H1 (cell line): ENCODE data around the gene FIS1. TPM values are rescaled to one million over a fixed set of nuclear protein-coding genes. Genes with fewer than 3 reads are reported as not detected.

Experiments
- ASH2L ChIP-seq: fragments of 200-600, 300-600 bp; sonication (generic); IDR thresholded peaks from one replicate; pipeline ENCODE4 v1.7.1; 2017; ENCODE audit warnings: low read length
- BACH1 ChIP-seq: IDR thresholded peaks from 2 replicates; pipeline ENCODE4 v1.6.1; 2012; ENCODE audit warnings: low read length, improper control_type of control experiment
- CEBPB ChIP-seq: IDR thresholded peaks from 2 replicates; pipeline ENCODE4 v1.6.1; 2012; ENCODE audit warnings: low read depth, low read length
- CREB1 ChIP-seq: IDR thresholded peaks from 2 replicates; pipeline ENCODE4 v1.6.1; 2012; ENCODE audit warnings: inconsistent platforms
- E2F6 ChIP-seq: IDR thresholded peaks from 2 replicates; pipeline ENCODE4 v1.6.1; 2012; ENCODE audit warnings: inconsistent platforms
- GABPA ChIP-seq: IDR thresholded peaks from 2 replicates; pipeline ENCODE4 v1.6.1; 2011; ENCODE audit warnings: mild to moderate bottlenecking, low read length, moderate library complexity, borderline replicate concordance; ENCODE audit not compliant: insufficient read depth
- HDAC2 ChIP-seq, 2 experiments: fragments of 300-600 bp in 1 of 2; sonication (generic) in 1 of 2; IDR thresholded peaks; 2 replicates each; pipeline ENCODE4 v1.6.1; 2011 to 2012; ENCODE audit warnings: low read depth in 2 of 2, low read length in 2 of 2, mild to moderate bottlenecking in 2 of 2, moderate library complexity in 2 of 2, borderline replicate concordance in 1 of 2, inconsistent platforms in 1 of 2
- KDM4A ChIP-seq: IDR thresholded peaks from one replicate; pipeline ENCODE4 v1.7.1; 2012; ENCODE audit warnings: low read depth, mild to moderate bottlenecking, moderate library complexity, low read length, inconsistent platforms; ENCODE audit not compliant: severe bottlenecking
- MAX ChIP-seq: IDR thresholded peaks from 2 replicates; pipeline ENCODE4 v1.6.1; 2012; ENCODE audit warnings: inconsistent platforms
- NRF1 ChIP-seq: IDR thresholded peaks from 2 replicates; pipeline ENCODE4 v1.6.1; 2011; ENCODE audit warnings: mild to moderate bottlenecking, low read depth, low read length, improper control_type of control experiment
- PHF8 ChIP-seq: fragments of 200-600 bp; sonication (generic); conservative IDR thresholded peaks from 2 replicates; pipeline ENCODE4 v1.7.1; 2012; ENCODE audit warnings: low read depth, mild to moderate bottlenecking, inconsistent platforms, low read length, moderate library complexity
- POLR2A ChIP-seq, 2 experiments: IDR thresholded peaks; 1 replicate in 1 of 2; 2 replicates in 1 of 2; pipeline ENCODE4 v1.6.1; 2011; ENCODE audit warnings: low read depth in 2 of 2, low read length in 2 of 2, mild to moderate bottlenecking in 2 of 2; ENCODE audit errors: control extremely low read depth in 1 of 2
- RBBP5 ChIP-seq: IDR thresholded peaks from 2 replicates; pipeline ENCODE4 v1.7.1; 2012; ENCODE audit warnings: low read depth, mild to moderate bottlenecking, inconsistent platforms, low read length, moderate library complexity, borderline replicate concordance
- SAP30 ChIP-seq: fragments of 300-600 bp; sonication (generic); IDR thresholded peaks from 2 replicates; pipeline ENCODE4 v1.7.1; 2012; ENCODE audit warnings: low read length, moderate library complexity, mild to moderate bottlenecking, inconsistent platforms; ENCODE audit not compliant: insufficient read depth, insufficient replicate concordance
- SIN3A ChIP-seq, 2 experiments: IDR thresholded peaks in 1 of 2; conservative IDR thresholded peaks in 1 of 2; 2 replicates each; pipeline ENCODE4 v1.6.1; 2011 to 2012; ENCODE audit warnings: low read length in 2 of 2, improper control_type of control experiment in 1 of 2, low read depth in 1 of 2, mild to moderate bottlenecking in 1 of 2
- SP2 ChIP-seq: IDR thresholded peaks from 2 replicates; pipeline ENCODE4 v1.6.1; 2012; ENCODE audit warnings: mild to moderate bottlenecking, low read length, inconsistent platforms
- SP4 ChIP-seq: IDR thresholded peaks from 2 replicates; pipeline ENCODE4 v1.6.1; 2012; ENCODE audit warnings: low read length, inconsistent platforms
- SRF ChIP-seq: IDR thresholded peaks from 2 replicates; pipeline ENCODE4 v1.6.1; 2011; ENCODE audit warnings: mild to moderate bottlenecking, low read depth, low read length, moderate library complexity
- TAF1 ChIP-seq: IDR thresholded peaks from 2 replicates; pipeline ENCODE4 v1.6.1; 2011; ENCODE audit warnings: mild to moderate bottlenecking, low read depth, low read length
- TAF7 ChIP-seq: optimal IDR thresholded peaks from 2 replicates; pipeline ENCODE3; 2011; ENCODE audit warnings: low read depth, mild to moderate bottlenecking, inconsistent platforms, low read length, moderate library complexity, borderline replicate concordance
- polyA plus RNA-seq, 7 experiments: library from polyadenylated mRNA; depleted of rRNA in 3 of 7; stranded (reverse) in 5 of 7; unstranded in 2 of 7; fragments of >200 nt in 5 of 7; fragments of 200-250 nt in 2 of 7; gene quantifications; 1 replicate in 5 of 7; 2 replicates in 1 of 7; 4 replicates in 1 of 7; pipeline versions ENCODE4 v1.2.1 to v1.2.3, GENCODE V29; 2011 to 2013; ENCODE audit warnings: missing spikeins in 2 of 7, mixed read lengths in 2 of 7
- total RNA-seq: library from RNA; stranded (reverse); fragmentation: NEBNext Ultra II Directional; extraction: Animal tissue kit (Norgen Biotek cat#: 25700); gene quantifications from 2 replicates; pipeline ENCODE4 v1.2.1, GENCODE V29; 2021

Gene FIS1
- total and polyA plus RNA-seq, 2 of the 8 experiments (the other 6 are each of a cell fraction or from before 2014, with no cell fraction given): 128 to 195 TPM

GRCh38 chr7:101232141-101232850 is 12.6 kb downstream of the FIS1 start (continued):
- no peak for TF ChIP-seq HDAC2 (IDR thresholded peaks at IDR 0.05; ENCODE audit: borderline replicate concordance in 1 of 2, low read depth in 2 of 2, low read length in 2 of 2)
- no peak for TF ChIP-seq TAF7
- TF ChIP-seq SIN3A (conservative IDR thresholded peaks at IDR 0.05 in 1 of 2, IDR thresholded peaks at IDR 0.05 in 1 of 2; ENCODE audit: low read depth in 1 of 2, low read length in 2 of 2): peak in 1 of 2 experiments; percentile 37; a peak in 1 of 4 replicates
- no peak for TF ChIP-seq SAP30
- TF ChIP-seq NRF1: 0 out of 2 replicates have a peak, but pooled peaks have one; percentile 15
- TF ChIP-seq KDM4A: peak; percentile 71
- no peak for TF ChIP-seq SRF
- no peak for TF ChIP-seq GABPA
- 0 out of 2 replicates have a peak, but pooled peaks have one; percentile 5 for TF ChIP-seq TAF1
- TF ChIP-seq E2F6: peak; percentile 18; the same call in 1 of the 2 replicates
- TF ChIP-seq BACH1: no peak
- TF ChIP-seq RBBP5: no peak
- no peak for TF ChIP-seq CEBPB
- TF ChIP-seq PHF8: peak; percentile 62
- no peak for TF ChIP-seq SP2
- TF ChIP-seq ASH2L: peak; percentile 60
- TF ChIP-seq MAX: no peak
- TF ChIP-seq CREB1: 0 out of 2 replicates have a peak, but pooled peaks have one; percentile 51
- no peak for TF ChIP-seq SP4
- TF ChIP-seq POLR2A (IDR thresholded peaks at IDR 0.05; ENCODE audit: control extremely low read depth in 1 of 2, low read depth in 2 of 2, low read length in 2 of 2): peak in 1 of 2 experiments; percentile 38; a peak in 1 of 3 replicates
